NCI-H1694 treated with DMSO at 0.1 percent for 48 hours (cell line): ENCODE data around the gene NDN.

Experiments used
- DNase-seq: peaks from one replicate; lab custom pipeline; 2025; lab: John Stamatoyannopoulos, UW

Gene NDN

GRCh38 chr15:23642413-23643044, 44.6 kb downstream of the NDN start:
- peak; percentile 6 for DNase-seq
